ENCODE measurements around the gene SFRP5.

SFRP5 gene

DNA sequence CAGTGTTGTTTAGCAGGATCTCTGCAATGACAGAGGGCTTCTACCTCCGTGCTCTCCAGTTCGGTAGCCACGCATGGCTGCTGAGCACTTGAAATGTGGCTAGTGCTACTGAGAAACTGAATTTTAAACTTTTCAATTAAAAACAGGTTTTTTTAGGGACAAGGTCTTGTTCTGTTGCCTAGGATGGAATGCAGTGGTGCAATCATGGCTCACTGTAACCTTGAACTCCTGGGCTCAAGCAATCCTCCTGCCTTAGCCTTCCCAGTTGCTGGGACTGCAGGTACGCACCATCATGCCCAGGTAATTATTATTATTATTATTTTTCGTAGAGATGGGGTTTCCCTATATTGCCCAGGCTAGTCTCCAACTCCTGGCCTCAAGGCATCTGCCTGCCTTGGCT, 13.4 kb upstream of the SFRP5 start:
- no peak for DNase-seq

DNA sequence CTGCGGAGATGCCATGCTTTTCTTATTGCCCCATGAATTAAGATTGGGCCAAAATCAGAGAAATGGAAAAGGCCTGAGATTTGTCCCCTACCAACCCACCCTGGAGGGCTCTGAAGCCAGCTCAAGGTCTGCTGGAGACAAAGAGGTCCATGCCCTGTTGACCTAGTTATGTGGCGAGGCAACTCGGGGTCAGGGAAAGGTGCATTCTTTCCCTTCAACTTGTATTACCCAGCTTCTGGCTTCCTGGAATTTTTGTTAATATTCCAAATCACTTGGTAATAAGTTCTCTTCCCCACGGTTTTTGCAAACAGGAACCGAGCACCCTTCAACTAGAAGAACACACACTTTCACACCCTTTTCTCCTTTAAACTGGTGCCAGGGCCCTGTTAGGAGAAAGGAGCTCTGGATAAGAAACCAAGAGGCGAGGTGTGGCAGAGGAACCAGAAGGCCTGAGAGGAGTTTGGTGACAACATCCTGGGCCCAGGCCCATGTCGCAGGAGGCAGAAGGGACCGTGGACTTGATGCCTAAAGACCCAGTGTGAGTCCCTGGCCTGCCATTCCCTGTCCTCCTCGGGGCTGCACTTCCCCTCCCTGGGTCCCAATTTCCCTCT, 12.5 kb upstream of the SFRP5 start:
- no peak for DNase-seq

DNA sequence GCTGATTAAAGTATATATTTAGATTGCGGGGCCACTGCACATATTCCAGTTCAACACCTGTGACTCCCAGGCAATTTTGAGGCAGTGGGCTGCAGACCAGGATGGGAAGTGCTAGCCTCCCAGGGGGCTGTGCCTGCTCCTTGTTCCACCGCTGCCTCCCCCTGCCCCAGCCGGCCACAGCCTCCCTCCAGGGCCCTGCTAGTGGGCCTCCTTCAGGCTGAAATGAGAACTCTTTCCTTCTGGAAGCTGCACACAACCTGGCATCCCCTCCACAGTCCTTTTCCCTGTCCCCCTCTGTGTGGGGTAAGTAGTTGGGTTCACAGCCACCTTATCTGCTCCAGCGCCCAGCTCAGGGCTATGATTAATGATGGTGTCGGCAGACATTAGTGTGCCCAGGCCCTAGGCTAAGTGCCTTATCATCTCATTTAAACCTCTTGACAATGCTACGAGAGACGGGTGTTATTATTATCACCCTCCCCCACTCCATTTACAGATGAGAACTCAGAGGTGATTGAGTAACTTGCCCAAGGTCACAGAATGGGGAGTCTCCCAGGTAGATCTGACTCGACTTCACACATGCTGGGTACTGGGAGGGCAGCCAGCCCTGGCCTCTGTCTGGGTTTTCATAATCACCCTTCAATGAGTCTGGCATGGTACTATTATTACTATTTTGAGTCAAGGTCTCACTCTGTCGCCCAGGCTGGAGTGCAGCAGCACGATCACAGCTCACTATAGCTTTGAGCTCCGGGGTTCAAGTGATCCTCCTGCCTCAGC, 10.8 kb upstream of the SFRP5 start:
- DNase-seq, result no peak

- DNase-seq, result no peak
These were observed 10.0 kb upstream of the SFRP5 start for GRCh38 chr10:97781618-97782331.

DNA sequence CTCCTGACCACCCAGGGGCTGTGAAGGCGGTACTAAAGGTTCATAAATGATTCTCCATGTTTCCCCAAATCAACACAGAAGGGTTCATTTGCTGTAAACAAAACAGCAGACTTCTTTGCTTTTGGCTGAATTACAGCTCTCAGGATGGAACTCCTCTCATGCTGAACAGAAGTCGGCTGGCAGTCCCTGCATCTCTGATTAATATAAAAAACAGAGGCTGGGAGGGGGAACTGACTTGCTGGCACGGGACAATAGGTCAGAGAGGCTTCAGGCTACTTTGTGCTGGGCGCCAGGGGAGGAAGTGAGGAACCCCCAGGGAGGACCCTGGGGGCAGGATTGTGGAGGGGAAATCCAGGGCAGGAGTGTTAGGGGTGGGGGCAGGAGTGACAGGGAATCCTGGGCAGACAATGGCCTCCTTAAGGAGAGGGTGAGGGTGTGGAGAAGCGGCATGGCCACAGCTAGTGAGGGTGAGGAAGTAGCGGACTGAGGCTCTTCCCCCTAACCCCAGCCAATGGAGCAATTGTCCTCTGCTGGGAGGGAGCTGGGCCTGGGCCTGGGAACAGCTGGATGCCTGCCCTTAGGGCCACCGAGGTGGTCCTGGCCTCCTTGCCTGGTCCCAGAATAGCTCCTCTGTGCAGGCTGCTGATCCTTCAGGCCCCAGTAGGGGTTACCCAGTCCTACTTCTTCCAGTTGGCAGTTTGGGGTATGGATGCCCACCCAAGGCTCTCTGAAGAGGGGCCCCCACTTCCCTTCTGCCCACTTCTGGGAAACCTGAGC, 9.2 kb upstream of the SFRP5 start:
- no peak for DNase-seq

- DNase-seq, result no peak
These were observed 8.2 kb upstream of the SFRP5 start for GRCh38 chr10:97779975-97780374.

GRCh38 chr10:97779492-97779891, 7.7 kb upstream of the SFRP5 start:
- DNase-seq, result no peak

DNA sequence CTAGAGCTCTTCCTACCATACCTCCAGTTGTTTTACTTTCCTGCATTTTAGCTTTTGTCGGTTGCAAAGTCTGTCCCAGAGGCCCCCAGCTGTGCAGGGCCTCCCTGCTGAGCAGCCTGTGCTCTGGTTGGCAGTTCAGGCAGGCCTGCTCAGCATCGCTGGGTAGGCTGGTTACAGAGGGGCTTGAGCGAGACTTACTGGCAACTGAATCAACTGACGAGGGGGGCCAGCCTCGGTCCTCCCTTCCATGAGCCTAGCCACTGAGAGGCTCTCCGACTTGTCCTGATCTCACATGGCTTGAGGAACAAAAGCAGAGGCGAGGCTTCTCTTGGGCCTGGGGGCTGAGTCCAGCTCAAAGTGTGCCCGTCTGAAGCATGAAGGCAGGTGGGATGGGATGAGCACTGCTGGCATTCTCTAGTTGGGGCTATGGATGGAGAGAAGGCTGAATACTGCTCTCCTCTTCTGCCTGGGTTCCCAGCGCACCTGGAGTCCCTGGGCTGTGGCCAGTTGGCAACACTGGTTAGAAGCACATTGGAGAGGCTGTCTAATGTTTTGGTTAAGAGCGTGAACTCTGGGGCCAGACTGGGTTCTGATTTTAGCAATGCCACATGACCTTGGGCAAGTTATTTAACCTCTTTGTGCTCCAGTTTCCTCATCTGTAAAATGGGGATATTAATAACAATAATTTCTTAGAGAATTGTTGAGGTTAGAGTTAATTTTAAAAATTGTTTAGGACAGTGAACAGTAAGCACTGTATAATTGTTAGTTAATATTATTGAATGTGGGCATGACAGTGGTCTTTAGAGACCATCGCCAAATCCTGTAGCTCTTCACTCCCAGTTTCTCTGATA, 6.9 kb upstream of the SFRP5 start:
- DNase-seq, result no peak

GRCh38 chr10:97777143-97777542, 5.3 kb upstream of the SFRP5 start:
- no peak for DNase-seq

DNA sequence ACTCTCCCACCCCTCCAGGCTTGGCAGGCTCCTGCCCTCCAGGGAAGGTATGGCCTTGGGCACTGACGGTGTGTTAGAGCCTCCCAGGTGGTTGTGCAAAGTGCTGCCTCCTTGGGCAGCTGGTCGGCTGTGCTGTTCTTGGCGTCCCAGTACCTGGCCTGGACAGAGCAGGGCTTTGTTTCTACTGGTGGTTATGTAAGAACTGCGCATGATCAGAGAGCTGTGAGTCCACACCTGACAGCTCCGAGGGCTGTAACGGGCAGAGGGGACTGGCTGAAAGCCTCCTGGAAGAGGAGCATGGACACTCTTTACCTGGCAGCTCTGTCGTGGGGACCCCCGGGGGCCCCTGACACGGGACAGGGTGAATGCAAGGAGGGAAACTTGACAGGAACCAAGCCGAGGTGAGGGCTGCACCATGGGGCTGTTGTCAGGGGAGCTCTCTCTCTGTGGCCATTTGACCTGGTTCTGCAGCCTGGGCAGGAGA, 3.1 kb upstream of the SFRP5 start:
- DNase-seq, result no peak

GRCh38 chr10:97773096-97773495, 1.3 kb upstream of the SFRP5 start:
- no peak for DNase-seq

DNA sequence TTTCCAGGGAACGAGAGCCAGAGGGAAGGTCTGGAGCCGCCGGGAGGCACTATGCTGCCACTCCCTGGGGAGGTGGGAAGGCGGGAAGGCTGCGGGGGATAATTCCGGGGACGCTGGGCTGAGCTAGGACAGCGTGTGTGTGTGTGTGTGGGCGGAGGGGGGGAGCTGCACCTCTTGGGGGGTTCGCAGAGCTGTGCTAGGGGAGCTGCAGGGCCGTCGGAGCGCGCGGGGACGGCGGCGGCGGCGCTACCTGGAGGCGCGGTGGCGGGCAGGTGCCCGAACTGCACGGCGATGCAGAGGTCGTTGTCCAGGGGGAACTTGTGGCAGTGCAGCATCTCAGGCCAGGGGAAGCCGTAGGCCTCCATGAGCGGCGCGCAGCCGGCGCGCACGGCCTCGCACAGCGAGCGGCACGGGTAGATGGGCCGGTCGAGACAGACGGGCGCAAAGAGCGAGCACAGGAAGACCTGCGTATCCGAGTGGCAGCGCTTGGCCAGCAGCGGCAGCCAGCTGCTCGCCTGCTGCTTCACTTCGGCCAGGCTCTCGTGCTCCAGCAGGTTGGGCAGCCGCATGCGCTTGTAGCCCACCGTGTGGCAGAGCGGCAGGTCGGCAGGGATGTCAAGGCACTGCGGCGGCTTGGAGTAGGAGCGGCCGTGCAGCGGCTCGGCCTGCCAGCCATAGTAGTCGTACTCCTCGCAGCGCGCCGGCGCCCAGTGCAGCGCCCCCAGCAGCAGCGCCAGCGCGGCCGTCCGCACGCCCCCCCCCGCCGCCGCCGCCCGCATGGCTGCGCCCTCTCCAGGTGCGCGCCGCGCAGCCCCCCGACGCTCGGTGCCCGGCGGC, 526 bp downstream of the SFRP5 start:
- DNase-seq, result no peak

GRCh38 chr10:97770255-97770654, 1.5 kb downstream of the SFRP5 start:
- no peak for DNase-seq

- DNase-seq, result no peak
These were observed 3.2 kb downstream of the SFRP5 start for GRCh38 chr10:97768322-97769315.

DNA sequence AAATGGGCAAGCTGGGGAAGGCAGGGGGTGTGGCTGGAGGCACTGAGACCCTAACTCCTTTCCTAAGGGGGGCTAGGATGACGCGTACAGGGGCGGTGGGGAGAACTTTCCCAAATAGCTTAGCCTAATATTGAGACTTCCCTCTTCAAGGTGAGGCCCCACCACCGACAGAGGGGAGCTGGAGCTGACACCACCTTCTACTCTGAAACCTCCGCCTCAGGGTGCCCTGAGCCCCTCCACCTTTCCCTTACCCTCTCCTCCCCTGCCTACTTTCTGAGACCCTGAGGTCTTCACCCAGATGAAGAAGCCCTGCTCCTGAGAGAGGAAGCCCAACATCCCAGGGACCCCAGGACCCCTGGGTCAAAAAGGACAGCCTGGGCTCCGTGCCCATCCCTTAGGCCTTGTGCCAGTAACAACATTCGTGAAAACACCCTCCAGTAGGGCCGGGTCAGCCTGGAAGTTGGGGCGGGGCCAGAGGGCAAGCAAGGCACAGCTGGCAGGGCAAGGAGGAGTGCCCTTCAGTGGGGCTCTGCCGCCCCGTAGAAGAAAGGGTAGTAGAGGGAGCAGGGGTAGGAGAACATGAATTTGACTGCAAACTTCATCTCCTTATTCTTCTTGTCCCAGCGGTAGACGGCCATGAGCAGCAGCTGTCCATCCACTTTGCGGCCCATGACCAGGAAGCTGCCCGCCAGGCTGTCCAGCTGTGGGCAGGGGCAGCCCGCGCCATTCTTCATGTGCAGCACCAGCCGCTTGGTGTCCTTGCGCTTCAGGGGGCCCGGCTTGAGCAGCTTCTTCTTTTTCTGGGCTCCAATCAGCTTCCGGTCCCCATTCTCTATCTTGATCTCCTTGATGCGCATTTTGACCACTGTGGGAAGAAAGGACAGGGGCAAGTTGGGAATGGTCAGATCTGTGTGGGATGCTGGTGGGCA, 4.5 kb downstream of the SFRP5 start:
- no peak for DNase-seq

DNA sequence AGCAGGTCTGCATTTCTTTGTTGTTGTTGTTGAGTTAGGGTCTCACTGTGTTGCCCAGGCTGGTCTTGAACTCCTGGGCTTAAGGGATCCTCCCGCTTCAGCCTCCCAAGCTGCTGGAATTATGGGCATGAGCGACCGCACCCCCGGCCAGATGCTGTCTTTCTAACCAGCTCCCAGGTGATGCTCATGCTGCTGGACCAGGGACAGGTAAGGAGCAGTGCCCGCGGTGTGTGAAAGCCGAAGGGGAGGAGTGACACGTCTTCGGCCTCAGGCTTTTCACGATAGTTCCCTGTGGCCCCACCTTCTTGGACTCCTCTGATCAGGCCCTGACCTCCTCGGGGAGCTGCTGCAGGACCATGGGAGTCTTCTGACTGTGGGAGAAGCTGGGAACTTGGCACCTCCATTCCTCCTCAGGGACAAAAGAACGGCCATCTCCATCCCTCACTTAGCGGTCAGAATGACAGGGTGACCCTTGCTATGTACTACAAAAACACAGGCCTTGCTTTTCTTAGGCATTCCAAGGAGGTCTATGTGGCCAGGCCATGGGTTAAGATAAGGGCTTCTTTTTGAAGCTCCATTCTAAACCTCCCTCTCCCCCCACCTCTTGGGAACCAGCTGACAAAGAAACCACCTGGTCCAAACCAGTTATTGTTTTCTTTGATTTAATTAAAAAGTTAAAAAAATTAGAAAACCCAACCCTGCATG, 5.5 kb downstream of the SFRP5 start:
- DNase-seq, result no peak

DNA sequence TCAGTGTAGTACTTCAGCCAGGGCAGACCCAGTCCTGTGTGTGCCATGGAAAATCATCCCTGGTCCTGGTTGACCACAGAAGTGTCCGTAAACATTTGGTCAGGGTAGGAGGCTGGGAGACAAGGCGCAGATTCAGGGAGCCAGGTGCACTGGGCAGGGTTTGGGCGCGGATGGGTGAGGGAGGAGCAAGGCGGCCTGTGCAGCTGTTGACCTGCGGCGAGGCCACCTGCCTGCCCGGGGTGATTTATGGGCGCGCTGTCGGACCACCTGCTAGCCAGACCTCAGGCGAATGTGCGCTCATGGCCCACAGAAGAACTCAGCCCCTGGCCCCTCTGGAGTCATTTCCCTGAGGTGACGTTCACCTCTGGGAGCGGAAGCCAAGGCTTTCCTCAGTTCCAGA, 6.6 kb downstream of the SFRP5 start:
- no peak for DNase-seq

GRCh38 chr10:97764519-97764931, 7.3 kb downstream of the SFRP5 start:
- no peak for DNase-seq

Data from activated CD4-positive, alpha-beta T cell treated with anti-CD3 and anti-CD28 coated beads for 1 hour (primary cell).